HEK293T (cell line): ENCODE data around the gene IFIH1.

Source experiments
- ELF4 ChIP-seq: fragments of 450-650 bp; IDR thresholded peaks from 2 replicates; pipeline ENCODE4 v1.6.1; 2017; ENCODE audit warnings: antibody characterized with exemption
- ZNF384 ChIP-seq: fragments of 450-650 bp; IDR thresholded peaks from 2 replicates; pipeline ENCODE4 v1.6.1; 2016

DNA sequence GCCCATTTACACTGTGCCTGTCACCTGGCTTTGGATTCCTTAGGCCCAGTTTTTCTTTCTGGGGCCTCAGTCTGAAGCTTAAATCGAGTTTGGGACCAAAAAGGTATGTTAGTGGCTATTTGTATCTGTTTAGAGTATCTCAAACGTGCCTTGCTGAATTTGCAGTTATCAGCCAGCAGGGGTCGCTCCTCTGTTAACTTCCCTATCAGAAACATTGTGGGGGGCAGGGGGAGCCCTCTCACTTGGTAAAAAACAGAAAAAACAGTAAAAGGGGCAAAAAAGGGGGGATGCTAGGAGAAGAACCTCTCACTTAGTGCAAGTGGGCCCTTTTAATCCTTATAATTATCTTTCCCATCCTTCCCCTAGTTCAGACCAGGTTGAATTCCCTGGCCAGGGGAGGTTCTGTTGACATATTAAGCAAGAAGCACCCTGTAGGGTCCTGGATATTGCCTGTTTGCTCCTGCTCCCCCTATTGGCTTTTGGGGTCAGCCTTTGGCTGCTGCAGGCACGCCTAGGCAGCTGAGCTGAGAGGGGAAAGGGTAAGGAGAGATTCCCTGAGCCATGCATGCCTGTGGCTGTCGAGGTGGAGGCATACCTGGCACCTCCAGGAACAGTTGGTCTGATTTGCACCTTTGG is 8.8 kb upstream of the IFIH1 start:
- TF ChIP-seq ELF4 (no peak), ZNF384 (no peak)
